Liver (tissue), 9 donors: Measurements from ENCODE around the gene NEURL3. TPM values are rescaled to one million over a fixed set of nuclear protein-coding genes. Genes with fewer than 3 reads are reported as not detected.

ENCODE experiments used
- DNase-seq: peaks from one replicate; pipeline ENCODE4 v3.0.0-alpha.2; 2017; ENCODE audit warnings: low spot score
- H3K27ac ChIP-seq, 2 donors: one replicate each; pipeline ENCODE4 v1.7.0; 2013; ENCODE audit warnings: inconsistent platforms in 2 of 2, low read length in 2 of 2, control low read depth in 1 of 2, low read depth in 1 of 2, mild to moderate bottlenecking in 1 of 2
- H3K27me3 ChIP-seq, 4 donors: one replicate each; pipeline versions ENCODE4 v1.6.1 to v1.7.0; 2013; ENCODE audit warnings: low read length in 3 of 4, inconsistent platforms in 1 of 4, mild to moderate bottlenecking in 1 of 4, moderate library complexity in 1 of 4; ENCODE audit not compliant: control insufficient read depth in 4 of 4, insufficient read depth in 4 of 4
- H3K36me3 ChIP-seq, 4 donors: one replicate each; pipeline versions ENCODE4 v1.6.1 to v1.7.0; 2013; ENCODE audit warnings: low read length in 3 of 4, mild to moderate bottlenecking in 3 of 4, low read depth in 1 of 4, moderate library complexity in 1 of 4; ENCODE audit not compliant: control insufficient read depth in 4 of 4, insufficient read depth in 3 of 4
- H3K4me1 ChIP-seq, 4 donors: one replicate each; pipeline versions ENCODE4 v1.6.1 to v1.7.0; 2013; ENCODE audit warnings: low read length in 3 of 4, mild to moderate bottlenecking in 3 of 4, moderate library complexity in 1 of 4; ENCODE audit not compliant: control insufficient read depth in 4 of 4, insufficient read depth in 4 of 4
- H3K4me3 ChIP-seq, 3 donors: one replicate each; pipeline versions ENCODE4 v1.6.1 to v1.7.0; 2013; ENCODE audit warnings: low read length in 3 of 3, control low read depth in 1 of 3, low read depth in 1 of 3, mild to moderate bottlenecking in 1 of 3
- H3K9ac ChIP-seq, 2 donors: one replicate each; pipeline ENCODE4 v1.7.0; 2013; ENCODE audit warnings: low read length in 2 of 2, mild to moderate bottlenecking in 2 of 2, moderate library complexity in 2 of 2, control low read depth in 1 of 2, low read depth in 1 of 2
- H3K9me3 ChIP-seq, 4 donors: one replicate each; pipeline versions ENCODE4 v1.6.1 to v1.7.0; 2013; ENCODE audit warnings: low read length in 3 of 4; ENCODE audit not compliant: control insufficient read depth in 4 of 4
- ATF3 ChIP-seq: IDR thresholded peaks from 2 replicates; pipeline ENCODE4 v1.6.1; 2016; ENCODE audit warnings: antibody characterized with exemption
- EGR1 ChIP-seq, 2 donors: IDR thresholded peaks; 2 replicates each; pipeline ENCODE4 v1.6.1; 2016 to 2018; ENCODE audit warnings: antibody characterized with exemption in 2 of 2, low read depth in 2 of 2
- FOXA1 ChIP-seq: IDR thresholded peaks from 2 replicates; pipeline ENCODE4 v1.6.1; 2016; ENCODE audit warnings: antibody characterized with exemption
- FOXA2 ChIP-seq: IDR thresholded peaks from 2 replicates; pipeline ENCODE4 v1.6.1; 2016; ENCODE audit warnings: antibody characterized with exemption
- GABPA ChIP-seq, 2 donors: IDR thresholded peaks in 1 of 2; conservative IDR thresholded peaks in 1 of 2; 2 replicates each; pipeline ENCODE4 v1.6.1; 2016; ENCODE audit warnings: antibody characterized with exemption in 2 of 2, mild to moderate bottlenecking in 1 of 2, moderate library complexity in 1 of 2
- HNF4A ChIP-seq, 2 donors: conservative IDR thresholded peaks; 2 replicates each; pipeline ENCODE4 v1.6.1; 2016; ENCODE audit warnings: antibody characterized with exemption in 2 of 2, mild to moderate bottlenecking in 2 of 2
- HNF4G ChIP-seq: IDR thresholded peaks from 2 replicates; pipeline ENCODE4 v1.6.1; 2016; ENCODE audit warnings: antibody characterized with exemption
- JUND ChIP-seq, 2 donors: IDR thresholded peaks; 2 replicates each; pipeline ENCODE4 v1.6.1; 2016; ENCODE audit warnings: antibody characterized with exemption in 2 of 2
- NR2F2 ChIP-seq: IDR thresholded peaks from 2 replicates; pipeline ENCODE4 v1.6.1; 2016; ENCODE audit warnings: antibody characterized with exemption
- RAD21 ChIP-seq, 2 donors: IDR thresholded peaks; 2 replicates each; pipeline ENCODE4 v1.6.1; 2016; ENCODE audit warnings: antibody characterized with exemption in 2 of 2, mild to moderate bottlenecking in 2 of 2
- RXRA ChIP-seq, 2 donors: IDR thresholded peaks; 2 replicates each; pipeline ENCODE4 v1.6.1; 2017 to 2018; ENCODE audit warnings: antibody characterized with exemption in 2 of 2, mild to moderate bottlenecking in 1 of 2
- SP1 ChIP-seq: IDR thresholded peaks from 2 replicates; pipeline ENCODE4 v1.6.1; 2018; ENCODE audit warnings: antibody characterized with exemption, mild to moderate bottlenecking
- TAF1 ChIP-seq: conservative IDR thresholded peaks from 2 replicates; pipeline ENCODE4 v1.6.1; 2016; ENCODE audit warnings: antibody characterized with exemption, mild to moderate bottlenecking
- YY1 ChIP-seq: IDR thresholded peaks from 2 replicates; pipeline ENCODE4 v1.6.1; 2016; ENCODE audit warnings: antibody characterized with exemption, mild to moderate bottlenecking
- ZBTB33 ChIP-seq: IDR thresholded peaks from 2 replicates; pipeline ENCODE4 v1.6.1; 2016; ENCODE audit warnings: antibody characterized with exemption
- WGBS: extraction: QIAGEN DNeasy Blood & Tissue Kit; methylation state at CpG from one replicate; pipeline ENCODE4 v1.1.7; 2013; 5-methylcytosine and 5-hydroxymethylcytosine counted together
- polyA plus RNA-seq, 2 donors: library from polyadenylated mRNA; stranded (reverse) in 1 of 2; unstranded in 1 of 2; fragments of 200-250 nt in 1 of 2; fragments of >200 nt in 1 of 2; fragmentation: Nextera tagmentation in 1 of 2; extraction: Ambion mirVana in 1 of 2; gene quantifications; one replicate each; pipeline versions ENCODE4 v1.2.1 to v1.2.3, GENCODE V29; 2013 to 2015
- total RNA-seq, 2 donors: library from RNA; depleted of rRNA; stranded (reverse); fragments of >200 nt; gene quantifications; one replicate each; pipeline ENCODE4 v1.2.3, GENCODE V29; 2014
- TF ChIP-seq, protein P1 (sequence below): IDR thresholded peaks from 2 replicates; pipeline ENCODE4 v1.6.1; 2016; ENCODE audit warnings: antibody characterized with exemption
- TF ChIP-seq, protein P2 (sequence below): fragments of 150-350 bp; IDR thresholded peaks from 2 replicates; pipeline ENCODE4 v1.5.1; 2017; ENCODE audit warnings: improper control_type of control experiment, low read depth, low read length; ENCODE audit not compliant: missing input control
- TF ChIP-seq, protein P3 (sequence below): IDR thresholded peaks from 2 replicates; pipeline ENCODE4 v1.6.1; 2016; ENCODE audit warnings: antibody characterized with exemption, mild to moderate bottlenecking
- donor health status: healthy.
- donor health status: healthy.
- donor health status: healthy.
- donor health status: healthy.
- donor health status: healthy.

NEURL3 gene
- total and polyA plus RNA-seq, 4 donors, result 0.61 to 3.4 (median 1.4) TPM

DNA sequence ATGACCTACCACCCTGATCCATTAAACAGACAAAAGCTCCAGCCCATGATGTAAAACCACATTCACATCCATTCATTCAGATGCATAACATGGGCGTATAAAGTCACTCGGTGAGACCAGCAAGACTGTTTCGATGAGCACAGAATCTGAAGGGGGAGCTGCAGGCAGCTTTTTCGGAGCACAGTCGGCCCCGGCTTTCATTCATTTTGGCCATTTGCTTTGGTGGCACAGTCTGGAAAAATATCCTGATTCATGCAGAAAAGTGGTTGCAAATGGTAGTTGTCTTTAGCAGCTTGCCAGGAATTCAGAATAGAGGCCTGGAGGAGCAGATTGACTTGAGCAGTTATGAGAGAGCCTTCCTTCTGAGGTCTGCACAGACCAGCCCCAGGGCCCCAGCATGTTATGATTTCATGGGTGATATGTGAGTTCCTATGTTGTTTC is 42.6 kb upstream of the NEURL3 start:
- no peak for TF ChIP-seq HNF4G
- H3K9me3 ChIP-seq, result no peaks in the 10 kb centered on the region
- H3K27me3 ChIP-seq, result no peaks in the 10 kb centered on the region
- 93% methylated on average over 6 of the region's 6 CpGs for WGBS
- DNase-seq, result no peak
- peaks cover 0 to 3% (median 1%) of the 10 kb centered on the region in 4 donors for H3K36me3 ChIP-seq
- no peak overlapping the region for H3K27ac ChIP-seq
- no peak overlapping the region for H3K4me3 ChIP-seq
- no peak overlapping the region for H3K9ac ChIP-seq
- H3K4me1 ChIP-seq, result peaks cover 3 to 31% (median 18%) of the 10 kb centered on the region in 4 donors

DNA sequence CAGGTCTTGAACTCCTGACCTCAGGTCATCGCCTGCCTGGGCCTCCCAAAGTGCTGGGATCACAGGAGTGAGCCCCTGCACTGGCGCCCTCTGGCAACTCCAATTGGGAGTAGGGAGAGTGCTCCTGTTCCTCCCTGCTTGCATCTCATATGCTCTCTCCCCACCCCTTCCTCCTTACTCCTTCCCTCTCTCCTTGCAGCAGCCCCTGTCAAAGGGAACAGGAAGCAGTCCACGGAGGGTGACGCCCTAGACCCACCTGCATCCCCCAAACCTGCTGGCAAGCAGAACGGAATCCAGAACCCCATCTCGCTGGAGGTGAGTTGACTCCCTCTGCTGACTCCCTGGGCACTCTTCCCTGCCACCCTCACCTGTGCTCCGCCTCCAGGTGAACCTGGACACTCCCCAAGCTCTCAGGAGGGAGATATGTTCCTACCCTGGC is 42.1 kb upstream of the NEURL3 start:
- no peak overlapping the region for H3K4me3 ChIP-seq
- H3K27ac ChIP-seq, result no peak overlapping the region
- TF ChIP-seq TAF1, result no peak
- H3K27me3 ChIP-seq, result no peaks in the 10 kb centered on the region
- H3K4me1 ChIP-seq, result peaks cover 3 to 25% (median 16%) of the 10 kb centered on the region in 4 donors
- H3K9me3 ChIP-seq, result no peaks in the 10 kb centered on the region
- peaks cover 0 to 3% (median 1%) of the 10 kb centered on the region in 4 donors for H3K36me3 ChIP-seq
- no peak for DNase-seq
- 96% methylated on average over 7 of the region's 7 CpGs for WGBS
- H3K9ac ChIP-seq, result no peak overlapping the region

DNA sequence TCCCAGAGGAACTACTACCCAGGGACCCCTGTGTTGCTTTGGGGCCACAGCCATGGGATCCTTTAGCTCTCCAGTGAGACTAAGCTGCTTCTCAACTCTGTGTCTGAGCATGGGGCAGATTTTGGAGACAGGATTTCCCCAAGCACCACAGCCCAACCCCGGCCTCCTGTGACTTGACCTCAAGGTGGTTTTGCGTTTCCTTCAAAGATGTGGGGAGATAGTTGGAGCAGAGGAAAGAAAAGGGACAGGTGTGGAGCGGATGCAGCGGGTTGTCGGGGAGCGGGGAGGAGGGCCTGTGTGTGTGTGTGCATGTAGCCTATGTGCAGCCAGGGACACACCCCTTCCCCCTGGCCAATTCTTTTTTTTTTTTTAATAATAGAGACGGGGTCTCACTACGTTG is 41.6 kb upstream of the NEURL3 start:
- H3K4me1 ChIP-seq, result peaks cover 3 to 21% (median 13%) of the 10 kb centered on the region in 4 donors
- DNase-seq, result no peak
- H3K36me3 ChIP-seq, result peaks cover 0 to 3% (median 1%) of the 10 kb centered on the region in 4 donors
- no peak overlapping the region for H3K9ac ChIP-seq
- H3K4me3 ChIP-seq, result no peak overlapping the region
- H3K9me3 ChIP-seq, result no peaks in the 10 kb centered on the region
- no peaks in the 10 kb centered on the region for H3K27me3 ChIP-seq
- 83% methylated on average over 8 of the region's 8 CpGs for WGBS
- TF ChIP-seq FOXA2 (no peak), JUND (IDR thresholded peaks at IDR 0.05) (no peak), RXRA (IDR thresholded peaks at IDR 0.05) (no peak), GABPA (IDR thresholded peaks at IDR 0.05 in 1 of 2, conservative IDR thresholded peaks at IDR 0.05 in 1 of 2) (no peak), YY1 (no peak), FOXA1 (no peak), TAF1 (no peak), ZBTB33 (no peak), HNF4A (conservative IDR thresholded peaks at IDR 0.05) (no peak), HNF4G (no peak), SP1 (no peak), NR2F2 (no peak), ATF3 (no peak), EGR1 (IDR thresholded peaks at IDR 0.05; ENCODE audit: low read depth in 2 of 2) (no peak), RAD21 (IDR thresholded peaks at IDR 0.05) (no peak)
- TF ChIP-seq, protein P1, sequence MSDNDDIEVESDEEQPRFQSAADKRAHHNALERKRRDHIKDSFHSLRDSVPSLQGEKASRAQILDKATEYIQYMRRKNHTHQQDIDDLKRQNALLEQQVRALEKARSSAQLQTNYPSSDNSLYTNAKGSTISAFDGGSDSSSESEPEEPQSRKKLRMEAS, result no peak
- TF ChIP-seq, protein P2, sequence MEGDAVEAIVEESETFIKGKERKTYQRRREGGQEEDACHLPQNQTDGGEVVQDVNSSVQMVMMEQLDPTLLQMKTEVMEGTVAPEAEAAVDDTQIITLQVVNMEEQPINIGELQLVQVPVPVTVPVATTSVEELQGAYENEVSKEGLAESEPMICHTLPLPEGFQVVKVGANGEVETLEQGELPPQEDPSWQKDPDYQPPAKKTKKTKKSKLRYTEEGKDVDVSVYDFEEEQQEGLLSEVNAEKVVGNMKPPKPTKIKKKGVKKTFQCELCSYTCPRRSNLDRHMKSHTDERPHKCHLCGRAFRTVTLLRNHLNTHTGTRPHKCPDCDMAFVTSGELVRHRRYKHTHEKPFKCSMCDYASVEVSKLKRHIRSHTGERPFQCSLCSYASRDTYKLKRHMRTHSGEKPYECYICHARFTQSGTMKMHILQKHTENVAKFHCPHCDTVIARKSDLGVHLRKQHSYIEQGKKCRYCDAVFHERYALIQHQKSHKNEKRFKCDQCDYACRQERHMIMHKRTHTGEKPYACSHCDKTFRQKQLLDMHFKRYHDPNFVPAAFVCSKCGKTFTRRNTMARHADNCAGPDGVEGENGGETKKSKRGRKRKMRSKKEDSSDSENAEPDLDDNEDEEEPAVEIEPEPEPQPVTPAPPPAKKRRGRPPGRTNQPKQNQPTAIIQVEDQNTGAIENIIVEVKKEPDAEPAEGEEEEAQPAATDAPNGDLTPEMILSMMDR, result no peak
- TF ChIP-seq, protein P3, sequence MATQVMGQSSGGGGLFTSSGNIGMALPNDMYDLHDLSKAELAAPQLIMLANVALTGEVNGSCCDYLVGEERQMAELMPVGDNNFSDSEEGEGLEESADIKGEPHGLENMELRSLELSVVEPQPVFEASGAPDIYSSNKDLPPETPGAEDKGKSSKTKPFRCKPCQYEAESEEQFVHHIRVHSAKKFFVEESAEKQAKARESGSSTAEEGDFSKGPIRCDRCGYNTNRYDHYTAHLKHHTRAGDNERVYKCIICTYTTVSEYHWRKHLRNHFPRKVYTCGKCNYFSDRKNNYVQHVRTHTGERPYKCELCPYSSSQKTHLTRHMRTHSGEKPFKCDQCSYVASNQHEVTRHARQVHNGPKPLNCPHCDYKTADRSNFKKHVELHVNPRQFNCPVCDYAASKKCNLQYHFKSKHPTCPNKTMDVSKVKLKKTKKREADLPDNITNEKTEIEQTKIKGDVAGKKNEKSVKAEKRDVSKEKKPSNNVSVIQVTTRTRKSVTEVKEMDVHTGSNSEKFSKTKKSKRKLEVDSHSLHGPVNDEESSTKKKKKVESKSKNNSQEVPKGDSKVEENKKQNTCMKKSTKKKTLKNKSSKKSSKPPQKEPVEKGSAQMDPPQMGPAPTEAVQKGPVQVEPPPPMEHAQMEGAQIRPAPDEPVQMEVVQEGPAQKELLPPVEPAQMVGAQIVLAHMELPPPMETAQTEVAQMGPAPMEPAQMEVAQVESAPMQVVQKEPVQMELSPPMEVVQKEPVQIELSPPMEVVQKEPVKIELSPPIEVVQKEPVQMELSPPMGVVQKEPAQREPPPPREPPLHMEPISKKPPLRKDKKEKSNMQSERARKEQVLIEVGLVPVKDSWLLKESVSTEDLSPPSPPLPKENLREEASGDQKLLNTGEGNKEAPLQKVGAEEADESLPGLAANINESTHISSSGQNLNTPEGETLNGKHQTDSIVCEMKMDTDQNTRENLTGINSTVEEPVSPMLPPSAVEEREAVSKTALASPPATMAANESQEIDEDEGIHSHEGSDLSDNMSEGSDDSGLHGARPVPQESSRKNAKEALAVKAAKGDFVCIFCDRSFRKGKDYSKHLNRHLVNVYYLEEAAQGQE, result no peak
- H3K27ac ChIP-seq, result no peak overlapping the region
